Esophagus muscularis mucosa (tissue), 4 donors: ENCODE measurements around the gene ALCAM. TPM values are rescaled to one million over a fixed set of nuclear protein-coding genes. Genes with fewer than 3 reads are reported as not detected.

Experiments used
- DNase-seq: peaks from one replicate; pipeline ENCODE4 v3.0.0-alpha.2; 2017; ENCODE audit errors: extremely low spot score
- H3K27ac ChIP-seq, 4 donors: fragments of 200-600 bp; sonication (generic); replicated peaks in 1 of 4; 1 replicate in 3 of 4; 2 replicates in 1 of 4; pipeline ENCODE4 v1.5.1; 2016 to 2019; ENCODE audit warnings: mild to moderate bottlenecking in 1 of 4
- H3K27me3 ChIP-seq, 4 donors: fragments of 200-600 bp; sonication (generic); one replicate each; pipeline versions ENCODE4 v1.5.1 to v1.6.0; 2016 to 2019
- H3K36me3 ChIP-seq, 4 donors: fragments of 200-600 bp; sonication (generic); one replicate each; pipeline ENCODE4 v1.5.1; 2016 to 2019
- H3K4me1 ChIP-seq, 4 donors: fragments of 200-600 bp; sonication (generic); one replicate each; pipeline ENCODE4 v1.5.1; 2016 to 2019
- H3K4me3 ChIP-seq, 4 donors: fragments of 200-600 bp; sonication (generic); 1 replicate in 2 of 4; 2 replicates in 2 of 4; pipeline ENCODE4 v1.5.1; 2016 to 2019; ENCODE audit warnings: mild to moderate bottlenecking in 4 of 4, moderate library complexity in 1 of 4
- H3K9me3 ChIP-seq, 4 donors: fragments of 200-600 bp; sonication (generic); 1 replicate in 3 of 4; 2 replicates in 1 of 4; pipeline ENCODE4 v1.5.1; 2016 to 2019
- CTCF ChIP-seq, 3 experiments: fragments of 200-600 bp in 2 of 3; fragments of 450-650 bp in 1 of 3; sonication (generic) in 2 of 3; IDR thresholded peaks; one replicate each; pipeline ENCODE4 v1.5.1; 2017 to 2019; ENCODE audit warnings: antibody characterized with exemption in 3 of 3, mild to moderate bottlenecking in 2 of 3, moderate library complexity in 1 of 3
- EP300 ChIP-seq: sonication (generic); formaldehyde crosslinking; IDR thresholded peaks from one replicate; pipeline ENCODE4 v1.6.1; 2017; ENCODE audit warnings: antibody characterized with exemption
- POLR2A ChIP-seq: fragments of 450-650 bp; IDR thresholded peaks from one replicate; pipeline ENCODE4 v1.6.1; 2017; ENCODE audit warnings: antibody characterized with exemption, moderate library complexity, mild to moderate bottlenecking, low read depth
- POLR2AphosphoS5 ChIP-seq, 2 donors: sonication (generic); formaldehyde crosslinking; IDR thresholded peaks; one replicate each; pipeline ENCODE4 v1.6.1; 2017; ENCODE audit warnings: antibody characterized with exemption in 2 of 2
- WGBS: methylation state at CpG from one replicate; pipeline ENCODE4 v1.1.5; 2018; 5-methylcytosine and 5-hydroxymethylcytosine counted together
- intact Hi-C: fragments of 100-400 bp; cut with DNase I; formaldehyde crosslinking; loops from one replicate; pipeline ENCODE4 v1.15.1; 2023
- total RNA-seq, 4 donors: library from RNA; depleted of rRNA; stranded (reverse); fragments of >200 nt; gene quantifications; one replicate each; pipeline versions ENCODE4 v1.1.0 to v1.2.1, GENCODE V29; 2016

ALCAM gene
- total RNA-seq, 4 donors from 2014 or later: 19.0 to 26.2 (median 22.6) TPM

GRCh38 chr3:105561876-105562275 lies 195.2 kb downstream of the ALCAM start:
- Histone ChIP-seq H3K27ac (no peak overlapping the region), H3K4me1 (no peaks in the 10 kb centered on the region), H3K36me3 (no peaks in the 10 kb centered on the region), H3K27me3 (no peaks in the 10 kb centered on the region), H3K9me3 (no peaks in the 10 kb centered on the region), H3K4me3 (no peak overlapping the region)
- 90% methylated on average over 1 of the region's 1 CpG for WGBS
- intact Hi-C loops: no loop called here
- TF ChIP-seq POLR2A: no peak
- TF ChIP-seq EP300: no peak
- TF ChIP-seq POLR2AphosphoS5 (IDR thresholded peaks at IDR 0.05): no peak
- no peak for DNase-seq

- TF ChIP-seq EP300 (no peak), POLR2A (no peak), POLR2AphosphoS5 (IDR thresholded peaks at IDR 0.05) (no peak), CTCF (IDR thresholded peaks at IDR 0.05) (no peak)
- Histone ChIP-seq H3K9me3 (no peaks in the 10 kb centered on the region), H3K4me3 (no peak overlapping the region), H3K27ac (no peak overlapping the region), H3K4me1 (no peaks in the 10 kb centered on the region), H3K27me3 (no peaks in the 10 kb centered on the region), H3K36me3 (no peaks in the 10 kb centered on the region)
- DNase-seq: no peak
- intact Hi-C loops: no loop called here
- WGBS: 93% methylated on average over 4 of the region's 6 CpGs
These were observed 198.0 kb downstream of the ALCAM start for GRCh38 chr3:105564546-105565288.

- Histone ChIP-seq H3K9me3 (no peaks in the 10 kb centered on the region), H3K36me3 (peaks cover 0 to 5% (median 0%) of the 10 kb centered on the region in 4 donors), H3K4me3 (no peak overlapping the region), H3K4me1 (no peaks in the 10 kb centered on the region), H3K27ac (no peak overlapping the region), H3K27me3 (no peaks in the 10 kb centered on the region)
- no peak for TF ChIP-seq POLR2AphosphoS5 (IDR thresholded peaks at IDR 0.05)
- TF ChIP-seq EP300: no peak
- TF ChIP-seq POLR2A: no peak
- TF ChIP-seq CTCF (IDR thresholded peaks at IDR 0.05): no peak
- no peak for DNase-seq
- intact Hi-C loops: no loop called here
- WGBS: 96% methylated on average over 5 of the region's 5 CpGs
These were observed 204.3 kb downstream of the ALCAM start for GRCh38 chr3:105571005-105571404.

- TF ChIP-seq POLR2A (no peak), POLR2AphosphoS5 (IDR thresholded peaks at IDR 0.05) (no peak), EP300 (no peak), CTCF (IDR thresholded peaks at IDR 0.05) (no peak)
- no peaks in the 10 kb centered on the region for H3K9me3 ChIP-seq
- 91% methylated on average over 6 of the region's 6 CpGs for WGBS
- no peaks in the 10 kb centered on the region for H3K4me1 ChIP-seq
- no peak for DNase-seq
- peaks cover 0 to 5% (median 0%) of the 10 kb centered on the region in 4 donors for H3K36me3 ChIP-seq
- H3K27ac ChIP-seq: no peak overlapping the region
- intact Hi-C loops: no loop called here
- no peak overlapping the region for H3K4me3 ChIP-seq
- no peaks in the 10 kb centered on the region for H3K27me3 ChIP-seq
These were observed 205.8 kb downstream of the ALCAM start for GRCh38 chr3:105572501-105572900.

- WGBS: 90% methylated on average over 1 of the region's 1 CpG
- Histone ChIP-seq H3K27ac (no peak overlapping the region), H3K4me3 (no peak overlapping the region), H3K4me1 (no peaks in the 10 kb centered on the region), H3K9me3 (no peaks in the 10 kb centered on the region), H3K27me3 (no peaks in the 10 kb centered on the region), H3K36me3 (no peaks in the 10 kb centered on the region)
- intact Hi-C loops: no loop called here
- TF ChIP-seq POLR2AphosphoS5 (IDR thresholded peaks at IDR 0.05) (no peak), EP300 (no peak), POLR2A (no peak)
- no peak for DNase-seq
These were observed 212.7 kb downstream of the ALCAM start for GRCh38 chr3:105579439-105579838.
